H54 (cell line): ENCODE results near the gene APOL4.
"Not testable (repeated sequence)": the region's sequence is repeated elsewhere in the genome, so short reads cannot be mapped to it uniquely, and the experiment has no call there.

Experiments used
- DNase-seq: peaks from one replicate; pipeline ENCODE4 v3.0.0; 2011; ENCODE audit warnings: low spot score, mixed read lengths; ENCODE audit not compliant: insufficient read length
- FAIRE-seq: peaks from 3 replicates; lab custom pipeline; 2011; peaks lifted over from hg19 to GRCh38; lab: Jason Lieb, UNC
- POLR2A ChIP-seq: IDR thresholded peaks from 2 replicates; pipeline ENCODE4 v1.6.1; 2011; ENCODE audit warnings: low read depth, mild to moderate bottlenecking, low read length

Gene APOL4

DNA sequence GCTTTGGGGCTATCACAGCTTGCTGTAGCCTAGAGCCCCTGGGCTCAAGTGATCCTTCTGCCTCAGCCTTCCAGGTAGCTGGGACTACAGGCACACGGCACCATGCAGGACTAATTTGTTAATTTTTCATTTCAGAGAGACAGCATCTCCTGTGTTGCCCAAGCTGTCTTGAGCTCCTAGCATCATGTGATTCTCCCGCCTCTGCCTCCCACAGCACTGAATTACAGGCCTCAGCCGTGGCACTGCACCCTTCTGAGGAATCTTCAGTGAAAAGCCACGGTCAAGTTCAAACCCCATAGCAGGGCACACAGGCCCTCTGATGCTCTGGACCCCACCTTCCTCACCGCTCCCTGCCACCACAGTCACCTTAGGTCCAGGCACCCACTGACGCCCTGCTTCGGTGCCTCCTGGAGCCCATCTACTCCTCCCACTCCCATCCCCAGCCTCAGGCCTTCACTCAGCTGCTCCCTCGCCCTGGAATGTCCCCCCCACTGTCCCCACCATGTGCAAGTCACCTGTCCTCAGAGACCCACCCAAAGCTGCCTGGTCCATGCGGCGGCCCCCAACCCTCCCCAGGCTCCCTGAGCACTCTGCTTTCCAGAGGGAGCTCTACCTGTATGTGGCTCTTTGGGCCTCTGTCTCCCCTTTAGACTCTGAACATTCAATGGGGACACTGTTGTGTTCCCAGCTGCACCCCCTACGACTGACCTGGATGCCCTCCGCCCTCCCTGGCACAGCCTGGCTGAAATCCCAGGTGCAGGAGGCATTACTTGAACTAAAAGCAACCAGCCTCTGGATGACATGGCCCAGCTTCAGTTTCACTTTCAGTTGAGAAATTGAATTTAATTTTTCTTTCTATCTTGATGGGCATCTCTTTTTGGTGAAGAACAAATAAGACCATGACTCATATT lies 36.1 kb upstream of the APOL4 start:
- FAIRE-seq: no peak
- TF ChIP-seq POLR2A: no peak
- no peak for DNase-seq

DNA sequence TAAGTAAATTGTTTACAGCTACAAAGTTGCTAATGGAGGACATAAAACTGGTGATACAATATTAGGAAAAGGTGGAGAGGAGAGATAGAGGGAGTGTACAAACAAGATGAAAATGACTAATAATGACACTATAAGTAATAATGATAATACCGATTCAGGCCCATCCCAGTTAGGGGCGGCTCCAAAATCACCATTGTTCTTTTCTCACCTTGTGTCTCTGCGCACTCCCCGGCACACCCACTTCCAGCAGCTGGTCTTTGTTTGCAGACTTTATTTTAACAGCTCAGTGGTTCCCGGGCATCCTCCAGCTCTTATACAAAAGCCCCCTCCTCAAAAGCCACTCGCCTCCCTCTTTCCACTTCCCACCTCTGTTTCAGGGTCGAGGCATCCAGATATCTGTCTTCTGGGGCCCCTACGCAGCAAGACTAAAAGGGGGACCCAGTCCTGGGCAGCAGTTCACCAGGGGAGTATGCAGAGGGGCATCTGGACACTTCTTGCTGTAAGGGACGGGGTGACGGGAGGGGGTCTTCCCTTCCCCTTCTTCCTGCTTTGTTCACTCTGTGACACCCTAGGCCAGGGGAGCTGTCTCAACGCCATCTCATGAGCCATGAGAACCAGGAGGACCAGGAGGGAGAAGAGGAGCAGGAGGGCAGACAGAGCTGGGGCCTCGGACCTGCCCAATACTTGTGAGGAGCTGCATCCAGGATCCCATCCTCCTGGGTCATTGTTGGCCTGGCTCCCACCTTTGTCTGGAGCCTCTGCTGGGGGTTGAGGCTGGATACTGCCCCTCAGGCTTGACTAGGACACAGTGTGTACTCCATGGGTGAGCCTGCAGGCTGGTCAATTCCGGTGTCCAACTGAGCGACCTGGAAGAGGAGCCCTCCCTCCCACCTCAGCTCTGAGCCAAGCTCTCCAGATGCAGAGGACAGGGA lies 35.0 kb upstream of the APOL4 start:
- FAIRE-seq (no peak), DNase-seq (no peak)
- TF ChIP-seq POLR2A: no peak

GRCh38 chr22:36235585-36235984 lies 34.0 kb upstream of the APOL4 start:
- no peak for TF ChIP-seq POLR2A
- FAIRE-seq (no peak), DNase-seq (no peak)

DNA sequence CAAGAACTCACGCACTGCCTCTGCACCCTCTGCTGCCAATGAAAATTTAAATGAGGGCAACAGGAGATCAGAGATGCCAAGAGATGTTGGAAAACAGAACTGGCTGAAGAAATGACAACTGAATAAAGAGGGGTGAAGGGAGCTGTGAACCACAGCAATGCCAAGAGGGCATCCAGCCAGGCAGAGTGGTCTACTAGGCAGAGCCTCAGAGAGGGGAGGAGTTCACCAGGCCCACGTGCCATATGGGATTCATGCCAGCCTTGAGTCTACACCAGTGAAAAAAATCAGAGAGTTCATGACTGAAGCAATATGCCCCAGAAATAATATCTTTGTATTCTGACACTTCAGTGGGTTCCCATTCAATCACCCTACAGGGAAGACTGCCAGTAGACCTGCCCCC lies 33.3 kb upstream of the APOL4 start:
- TF ChIP-seq POLR2A: no peak
- DNase-seq (no peak), FAIRE-seq (no peak)

DNA sequence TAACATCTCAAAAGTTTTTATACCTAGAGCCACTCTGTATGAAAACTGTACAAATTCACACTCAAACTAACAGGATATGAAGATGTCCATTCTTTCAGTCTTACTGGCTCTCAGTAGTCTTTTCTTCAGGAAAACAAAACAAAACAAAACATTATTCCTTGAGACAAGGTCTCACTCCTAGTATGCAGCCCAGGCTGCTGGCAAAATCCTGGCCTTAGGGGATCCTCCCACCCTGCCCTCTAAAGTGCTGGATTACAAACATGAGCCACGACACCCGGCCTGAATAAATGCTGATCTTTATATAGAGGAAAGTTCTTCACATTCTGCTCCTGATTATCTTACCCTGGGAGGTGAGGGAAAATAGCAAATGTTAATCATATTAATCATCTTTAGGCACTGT lies 32.6 kb upstream of the APOL4 start:
- no peak for TF ChIP-seq POLR2A
- no peak for FAIRE-seq

GRCh38 chr22:36233796-36234195 lies 32.2 kb upstream of the APOL4 start:
- no peak for DNase-seq
- TF ChIP-seq POLR2A: no peak
- no peak for FAIRE-seq

More for the DNA sequence above, 32.6 kb upstream of the APOL4 start:
- no peak for DNase-seq

DNA sequence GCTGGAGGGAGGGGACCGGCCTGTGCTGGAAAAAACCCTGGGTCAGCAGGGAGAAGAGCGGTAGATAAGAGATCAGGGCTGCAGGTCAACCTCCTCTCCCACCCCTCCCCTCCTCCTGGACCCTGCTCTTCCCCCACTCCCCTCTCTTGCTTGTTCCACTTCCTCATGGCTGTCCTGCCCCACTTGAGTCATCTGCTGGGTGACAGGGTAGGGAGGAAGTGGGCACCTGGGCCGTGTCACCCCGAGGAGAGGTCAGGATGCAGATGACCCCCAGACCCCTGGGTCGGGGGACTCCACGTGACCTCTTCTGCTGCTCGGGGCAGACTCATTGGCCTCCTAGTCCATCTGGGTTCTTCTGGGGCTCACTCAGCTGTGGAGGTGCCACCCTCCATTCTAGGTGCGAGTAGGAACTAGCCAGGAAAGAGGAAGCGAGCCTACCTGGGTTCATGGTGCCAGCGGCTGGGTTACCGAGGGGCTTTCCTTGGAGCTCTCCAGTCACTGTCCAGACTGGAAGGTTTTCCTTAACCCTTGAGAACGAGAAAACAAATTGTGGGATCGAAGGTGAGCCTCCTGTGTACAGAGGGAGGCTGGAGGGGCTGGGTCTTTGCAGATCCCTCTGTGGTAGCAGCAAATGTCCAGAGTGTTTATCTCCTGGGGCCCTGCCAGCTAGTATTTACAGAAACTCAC lies 31.2 kb upstream of the APOL4 start:
- FAIRE-seq (no peak), DNase-seq (no peak)
- TF ChIP-seq POLR2A: no peak

- not testable (repeated sequence) for FAIRE-seq, DNase-seq
Observed at GRCh38 chr22:36231051-36231450, 29.4 kb upstream of the APOL4 start.

DNA sequence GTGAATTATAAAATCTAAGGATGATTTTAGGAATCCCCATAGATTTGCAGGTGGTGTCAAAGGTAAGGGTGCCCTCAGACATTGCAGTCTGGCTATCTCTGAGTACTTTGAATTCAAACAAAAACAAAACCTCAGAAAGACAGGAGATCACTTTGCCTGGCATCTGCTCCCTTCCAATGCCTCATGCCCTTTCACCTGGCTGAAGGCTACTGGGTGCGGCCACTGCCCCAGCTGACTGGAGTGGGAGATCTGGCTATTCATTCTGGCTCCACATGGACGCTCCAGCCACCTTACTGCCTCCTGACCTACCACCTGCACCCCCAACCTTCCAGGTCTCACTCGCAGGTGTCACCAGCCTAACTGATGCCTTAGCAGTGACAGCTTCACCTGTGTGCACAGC lies 28.0 kb upstream of the APOL4 start:
- not testable (repeated sequence) for FAIRE-seq, DNase-seq

DNA sequence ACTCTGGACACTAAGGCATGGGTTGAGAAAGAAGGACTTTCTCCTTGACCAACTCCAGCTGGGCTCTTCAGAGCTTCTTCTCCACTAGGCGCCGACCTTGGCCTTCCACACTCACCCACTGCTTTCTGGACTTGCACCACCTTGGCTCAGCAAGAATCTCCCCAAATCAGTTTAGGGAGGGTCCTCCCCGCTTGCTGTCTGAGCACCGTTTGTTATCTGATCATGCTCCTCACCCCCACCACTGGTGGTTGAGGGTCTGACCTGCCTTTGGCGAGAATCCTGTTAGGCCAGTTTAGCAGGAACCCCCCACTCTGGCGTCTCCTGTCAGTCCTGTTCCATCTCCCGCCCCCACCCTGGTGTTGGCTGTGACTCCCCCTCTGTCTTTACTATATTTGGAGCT lies 27.3 kb upstream of the APOL4 start:
- FAIRE-seq (no peak), DNase-seq (no peak)
- TF ChIP-seq POLR2A: no peak

GRCh38 chr22:36228369-36228768 lies 26.8 kb upstream of the APOL4 start:
- FAIRE-seq, DNase-seq: not testable (repeated sequence)

DNA sequence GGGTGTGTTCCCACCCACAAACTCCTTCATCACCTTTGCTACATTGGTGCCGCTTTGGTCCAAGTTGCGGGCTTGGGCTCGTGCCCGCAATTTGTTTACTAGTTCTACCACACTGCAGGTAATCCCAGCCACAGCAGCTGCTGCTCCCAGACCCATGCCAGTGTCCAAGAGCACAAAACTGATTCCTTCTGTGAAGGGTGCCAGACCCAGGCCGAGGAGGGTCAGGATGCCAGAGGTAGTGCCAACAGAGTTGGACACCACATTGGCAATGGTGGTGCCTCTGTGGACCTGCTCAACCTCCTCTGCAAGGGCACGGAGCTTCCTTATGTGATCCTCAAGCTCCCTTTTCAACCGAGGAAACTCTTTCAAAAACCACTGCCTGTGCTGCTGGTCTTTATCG lies 26.2 kb upstream of the APOL4 start:
- no peak for DNase-seq
- no peak for TF ChIP-seq POLR2A
- FAIRE-seq: no peak

GRCh38 chr22:36227396-36227795 lies 25.8 kb upstream of the APOL4 start:
- DNase-seq: no peak
- no peak for TF ChIP-seq POLR2A
- FAIRE-seq: no peak

DNA sequence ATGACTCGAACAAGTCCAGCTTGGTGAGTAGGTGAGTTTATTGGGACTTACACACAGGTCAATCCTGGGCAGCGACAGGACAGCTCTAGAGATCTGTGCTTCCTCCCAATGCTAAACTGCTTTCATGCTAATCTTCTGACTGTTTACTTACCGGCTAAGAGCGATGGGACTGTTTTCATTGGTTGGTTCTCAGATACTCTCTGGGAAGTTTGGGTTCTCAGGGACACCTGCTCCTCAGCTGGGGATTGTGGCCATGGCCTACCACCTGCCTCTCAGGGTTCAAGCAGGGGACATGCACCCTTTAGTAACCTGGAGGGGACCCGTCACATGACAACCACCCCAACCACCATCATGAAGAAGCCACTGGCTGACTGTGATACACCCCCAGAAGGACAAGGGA lies 24.6 kb upstream of the APOL4 start:
- FAIRE-seq (no peak), DNase-seq (no peak)
- TF ChIP-seq POLR2A: no peak
